Skeletal muscle tissue (tissue), 4 donors: ENCODE results near the gene SHC2. TPM values are rescaled to one million over a fixed set of nuclear protein-coding genes. Genes with fewer than 3 reads are reported as not detected.
"Not testable (repeated sequence)": the region's sequence is repeated elsewhere in the genome, so short reads cannot be mapped to it uniquely, and the experiment has no call there.

Experiments used
- H3K27ac ChIP-seq: one replicate; pipeline ENCODE4 v1.7.0; 2013; ENCODE audit warnings: mild to moderate bottlenecking, low read depth, low read length, inconsistent platforms
- H3K27me3 ChIP-seq, 3 donors: one replicate each; pipeline ENCODE4 v1.7.0; 2013; ENCODE audit warnings: low read length in 3 of 3; ENCODE audit not compliant: control insufficient read depth in 3 of 3, insufficient read depth in 3 of 3
- H3K36me3 ChIP-seq, 3 donors: one replicate each; pipeline ENCODE4 v1.7.0; 2013; ENCODE audit warnings: low read length in 3 of 3; ENCODE audit not compliant: control insufficient read depth in 3 of 3, insufficient read depth in 3 of 3
- H3K4me1 ChIP-seq, 3 donors: one replicate each; pipeline ENCODE4 v1.7.0; 2013; ENCODE audit warnings: low read length in 3 of 3, mild to moderate bottlenecking in 3 of 3; ENCODE audit not compliant: control insufficient read depth in 3 of 3, insufficient read depth in 3 of 3
- H3K4me3 ChIP-seq, 3 donors: one replicate each; pipeline ENCODE4 v1.7.0; 2013; ENCODE audit warnings: low read length in 3 of 3
- H3K9ac ChIP-seq, 3 donors: one replicate each; pipeline ENCODE4 v1.7.0; 2013; ENCODE audit warnings: low read length in 3 of 3, mild to moderate bottlenecking in 3 of 3, moderate library complexity in 2 of 3, low read depth in 1 of 3
- H3K9me3 ChIP-seq, 3 donors: one replicate each; pipeline ENCODE4 v1.7.0; 2013; ENCODE audit warnings: low read length in 3 of 3; ENCODE audit not compliant: control insufficient read depth in 3 of 3
- total RNA-seq: library from RNA; depleted of rRNA; stranded (reverse); fragments of >200 nt; gene quantifications from one replicate; pipeline ENCODE4 v1.2.3, GENCODE V29; 2014
- donor health status: Osteomylitis.

Gene SHC2
- total RNA-seq, 1 donor from 2014 or later: 7.8 TPM

DNA sequence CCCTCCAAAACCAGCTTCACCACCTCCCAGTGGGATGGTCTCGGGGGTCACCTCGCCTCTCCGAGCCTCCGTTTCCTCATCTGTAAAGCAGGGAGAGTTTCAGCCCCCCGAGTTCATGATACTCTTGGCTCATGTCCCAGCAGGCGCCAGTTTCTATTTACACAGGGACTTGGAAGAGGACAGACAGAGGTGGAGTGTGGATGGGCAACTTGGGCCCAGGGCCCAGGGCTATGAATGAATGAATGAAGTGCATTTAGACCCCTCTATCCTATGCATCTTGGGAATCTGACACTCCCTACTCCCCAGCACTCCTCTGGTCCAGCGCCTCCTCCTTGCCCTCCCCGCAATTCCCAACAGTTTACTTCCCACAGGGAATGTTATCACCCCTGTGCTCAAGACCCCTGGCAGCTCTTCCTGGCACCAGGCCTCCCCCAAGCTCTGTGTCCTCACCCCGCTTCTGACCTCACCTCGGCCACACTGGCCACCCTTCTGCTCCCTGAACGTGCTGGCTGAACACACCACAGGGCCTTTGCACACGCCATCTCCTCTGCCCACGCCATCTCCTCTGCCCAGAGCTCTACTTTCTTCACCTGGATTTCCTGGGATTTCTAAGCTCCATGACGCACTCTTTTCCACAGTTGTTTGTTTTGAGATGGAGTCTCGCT, 46.9 kb downstream of the SHC2 start:
- H3K27ac ChIP-seq: no peak overlapping the region
- H3K27me3 ChIP-seq: peaks cover 34 to 40% (median 39%) of the 10 kb centered on the region in 3 donors
- H3K9ac ChIP-seq: no peak overlapping the region
- no peaks in the 10 kb centered on the region for H3K36me3 ChIP-seq
- H3K4me3 ChIP-seq: no peak overlapping the region
- H3K4me1 ChIP-seq: peaks cover 0 to 8% (median 6%) of the 10 kb centered on the region in 3 donors
- no peaks in the 10 kb centered on the region for H3K9me3 ChIP-seq

- Histone ChIP-seq H3K27ac (no peak overlapping the region), H3K9me3 (no peaks in the 10 kb centered on the region), H3K9ac (no peak overlapping the region), H3K4me3 (no peak overlapping the region), H3K4me1 (peaks cover 0 to 8% (median 6%) of the 10 kb centered on the region in 3 donors), H3K27me3 (peaks cover 39 to 45% (median 43%) of the 10 kb centered on the region in 3 donors), H3K36me3 (no peaks in the 10 kb centered on the region)
Observed at GRCh38 chr19:412356-413355, 48.2 kb downstream of the SHC2 start.

DNA sequence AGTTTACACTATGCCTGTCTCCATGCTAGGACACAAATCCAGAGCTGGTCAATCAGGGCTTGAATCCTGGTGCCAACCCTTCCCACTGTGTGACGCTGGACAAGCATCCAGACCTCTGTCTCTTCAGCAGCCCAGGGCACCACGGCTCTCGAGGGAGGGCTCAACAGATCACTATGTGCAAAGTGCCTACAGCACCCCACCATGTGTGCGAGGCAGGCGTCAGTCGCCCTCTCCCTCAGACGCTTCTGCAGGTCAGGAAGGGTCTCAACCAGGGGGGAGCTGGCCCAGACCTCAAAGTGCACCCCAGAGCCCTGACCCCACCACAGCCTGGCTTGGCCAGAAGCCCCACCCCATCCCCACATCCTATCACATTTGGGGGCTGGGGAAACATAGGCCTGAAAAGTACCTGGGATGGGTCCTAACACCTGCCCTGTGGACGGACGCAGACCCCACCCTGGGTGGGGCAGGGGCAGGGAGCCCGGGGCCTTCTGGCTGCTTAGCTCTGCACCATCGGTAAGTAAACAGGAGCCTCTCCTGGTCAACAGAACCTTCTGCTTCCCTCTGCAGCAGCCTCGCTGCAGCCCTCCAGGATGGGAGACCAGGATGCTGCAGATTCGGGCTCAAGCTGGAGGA, 49.0 kb downstream of the SHC2 start:
- H3K9me3 ChIP-seq: no peaks in the 10 kb centered on the region

GRCh38 chr19:411121-411722, 49.6 kb downstream of the SHC2 start:
- H3K9ac ChIP-seq, H3K4me1 ChIP-seq, H3K27ac ChIP-seq, H3K4me3 ChIP-seq, H3K9me3 ChIP-seq, H3K36me3 ChIP-seq: not testable (repeated sequence)
- peaks cover 39 to 55% (median 47%) of the 10 kb centered on the region in 3 donors for H3K27me3 ChIP-seq

More for the DNA sequence above, 49.0 kb downstream of the SHC2 start:
- Histone ChIP-seq H3K4me1 (peaks cover 0 to 8% (median 6%) of the 10 kb centered on the region in 3 donors), H3K9ac (no peak overlapping the region), H3K36me3 (no peaks in the 10 kb centered on the region), H3K27ac (no peak overlapping the region), H3K4me3 (no peak overlapping the region), H3K27me3 (peaks cover 39 to 51% (median 44%) of the 10 kb centered on the region in 3 donors)

DNA sequence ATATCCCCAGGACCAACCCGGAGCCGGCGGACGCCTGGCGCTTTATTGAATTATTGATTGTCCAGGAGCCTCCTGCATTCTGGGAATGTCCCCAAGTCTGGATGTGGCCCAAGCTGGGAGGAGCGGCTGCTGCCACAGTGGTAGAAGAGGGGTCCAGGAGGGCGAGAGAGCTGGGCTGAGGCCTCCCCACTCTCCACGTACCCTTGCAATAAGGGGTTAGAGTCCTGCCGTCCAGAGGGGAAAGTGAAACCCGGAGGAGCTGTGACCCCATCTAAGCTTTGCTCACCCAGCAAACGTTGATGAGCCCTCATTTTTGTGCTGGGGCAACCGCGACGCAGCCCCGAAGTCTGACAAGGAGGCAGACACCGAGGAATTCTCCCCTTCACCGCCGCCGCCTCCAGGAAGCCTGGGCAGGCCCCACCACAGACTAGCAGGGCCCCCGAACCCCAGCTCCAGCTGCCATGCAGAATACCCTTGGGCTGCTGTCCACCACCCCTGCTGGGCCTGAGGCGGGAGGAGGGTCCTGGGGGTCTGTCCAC, 50.5 kb downstream of the SHC2 start:
- peaks cover 45 to 63% (median 55%) of the 10 kb centered on the region in 3 donors for H3K27me3 ChIP-seq
- H3K4me1 ChIP-seq: peaks cover 0 to 8% (median 6%) of the 10 kb centered on the region in 3 donors
- no peaks in the 10 kb centered on the region for H3K36me3 ChIP-seq
- H3K27ac ChIP-seq: no peak overlapping the region
- no peak overlapping the region for H3K9ac ChIP-seq
- H3K4me3 ChIP-seq: no peak overlapping the region
- H3K9me3 ChIP-seq: no peaks in the 10 kb centered on the region

- H3K27me3 ChIP-seq: peaks cover 41 to 67% (median 57%) of the 10 kb centered on the region in 3 donors
- no peak overlapping the region for H3K27ac ChIP-seq
- no peaks in the 10 kb centered on the region for H3K9me3 ChIP-seq
- no peak overlapping the region for H3K9ac ChIP-seq
- peaks cover 0 to 8% (median 6%) of the 10 kb centered on the region in 3 donors for H3K4me1 ChIP-seq
- H3K36me3 ChIP-seq: no peaks in the 10 kb centered on the region
- peak overlapping the region in 1 of 3 donors; percentile 35 for H3K4me3 ChIP-seq
Observed at GRCh38 chr19:409516-410242, 51.2 kb downstream of the SHC2 start.

DNA sequence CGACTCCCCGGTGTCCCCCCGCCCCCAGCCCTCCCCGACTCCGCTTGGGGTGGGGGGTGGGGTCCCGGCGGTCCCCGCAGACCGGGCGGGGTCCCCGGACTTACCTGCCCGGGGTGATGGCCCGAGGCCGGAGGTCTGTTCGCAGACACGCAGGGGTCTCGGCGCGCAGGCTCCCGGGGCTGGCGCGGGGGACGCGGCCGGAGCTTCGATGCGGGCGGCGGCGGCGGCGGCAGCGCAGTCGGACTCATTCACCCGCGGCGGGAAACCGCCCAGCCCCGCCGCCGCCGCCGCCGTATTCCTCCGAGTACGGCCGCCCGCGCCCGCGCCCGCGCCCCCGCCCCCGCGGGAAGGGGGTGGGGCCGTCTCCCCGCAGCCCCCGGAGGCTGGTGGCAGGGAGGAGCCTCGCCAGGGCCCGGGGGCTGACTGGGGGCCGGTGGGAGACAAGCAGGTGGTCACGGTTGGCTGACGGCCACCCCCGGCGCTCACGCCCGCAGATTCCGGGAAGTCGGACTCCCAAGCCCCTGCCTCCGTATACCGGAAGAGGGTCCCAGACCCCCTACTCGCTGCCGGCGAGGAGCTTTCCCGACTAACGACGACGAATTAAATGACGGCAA, 51.8 kb downstream of the SHC2 start, which contains the start of gene C2CD4C:
Gene C2CD4C (minus strand): TSS at position 246 of the 614 bp plus-strand sequence. CDS start 786 bp downstream, outside the sequence.
- peaks cover 0 to 8% (median 6%) of the 10 kb centered on the region in 3 donors for H3K4me1 ChIP-seq
- peaks cover 39 to 65% (median 57%) of the 10 kb centered on the region in 3 donors for H3K27me3 ChIP-seq
- H3K27ac ChIP-seq: no peak within 1 kb of the TSS
- peak within 1 kb of the TSS in 1 of 3 donors; percentile 35 for H3K4me3 ChIP-seq
- no peaks in the 10 kb centered on the region for H3K9me3 ChIP-seq
- H3K36me3 ChIP-seq: no peaks in the 10 kb centered on the region
- no peak within 1 kb of the TSS for H3K9ac ChIP-seq

DNA sequence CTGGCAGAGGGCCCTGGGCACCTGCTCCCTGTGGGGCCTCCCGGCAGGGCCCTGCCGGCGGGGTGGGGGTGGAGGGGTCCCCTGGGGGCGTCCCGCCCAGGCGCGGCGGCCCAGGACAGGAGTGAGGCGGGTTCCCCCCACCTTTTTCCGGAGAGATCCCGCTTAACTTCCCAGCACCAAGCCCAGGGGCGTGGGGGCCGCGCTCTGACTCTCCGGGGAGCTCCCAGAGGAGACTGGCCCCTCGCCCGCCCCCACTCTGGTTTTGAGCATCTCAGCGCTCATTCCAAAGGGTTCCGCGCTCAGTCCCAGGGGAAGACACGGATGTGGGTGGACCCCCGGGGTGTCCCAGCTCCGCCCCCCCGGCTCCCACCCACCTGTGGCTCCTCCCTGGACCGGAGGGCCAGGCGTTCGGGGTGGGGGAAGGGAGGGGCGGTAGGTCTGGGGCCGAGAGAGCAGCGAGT, 52.4 kb downstream of the SHC2 start:
- Histone ChIP-seq H3K27ac (no peak overlapping the region), H3K9me3 (no peaks in the 10 kb centered on the region), H3K27me3 (peaks cover 37 to 62% (median 60%) of the 10 kb centered on the region in 3 donors), H3K4me3 (peak overlapping the region in 1 of 3 donors; percentile 35), H3K36me3 (no peaks in the 10 kb centered on the region), H3K9ac (no peak overlapping the region), H3K4me1 (peaks cover 0 to 8% (median 6%) of the 10 kb centered on the region in 3 donors)
